ENCODE results near the gene ZNRF3.
"Not testable (repeated sequence)": the region's sequence is repeated elsewhere in the genome, so short reads cannot be mapped to it uniquely, and the experiment has no call there.

DNA sequence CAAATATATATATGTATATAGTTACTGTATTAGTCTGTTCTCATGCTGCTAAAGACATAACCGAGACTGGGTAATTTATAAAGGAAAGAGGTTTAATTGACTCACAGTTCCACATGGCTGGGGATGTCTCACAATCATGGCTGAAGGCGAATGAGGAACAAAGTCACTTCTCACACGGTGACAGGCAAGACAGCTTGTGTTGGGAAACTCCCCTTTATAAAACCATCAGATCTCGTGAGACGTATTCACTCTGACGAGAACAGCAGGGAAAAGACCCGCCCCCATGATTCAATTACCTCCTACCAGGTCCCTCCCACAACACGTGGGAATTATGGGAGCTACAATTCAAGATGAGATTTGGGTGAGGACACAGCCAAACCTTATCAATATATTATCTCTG lies 15.0 kb upstream of the ZNRF3 start:
- not testable (repeated sequence) for TF ChIP-seq YY1 (IDR thresholded peaks at IDR 0.05; ENCODE audit: insufficient read depth, insufficient read length); SUZ12 (IDR thresholded peaks at IDR 0.05; ENCODE audit: extremely low read depth, insufficient read depth, insufficient read length)

Data from NT2/D1 (cell line).